NCI-H2029 treated with DMSO at 0.1 percent for 48 hours (cell line): Measurements from ENCODE around the gene RFX2.
"Not testable (repeated sequence)": the region's sequence is repeated elsewhere in the genome, so short reads cannot be mapped to it uniquely, and the experiment has no call there.

Source experiments
- DNase-seq: peaks from one replicate; lab custom pipeline; 2025; lab: John Stamatoyannopoulos, UW

RFX2 gene

GRCh38 chr19:6038634-6039405, 71.5 kb downstream of the RFX2 start:
- no peak for DNase-seq

- DNase-seq: no peak
These were observed 75.3 kb downstream of the RFX2 start for GRCh38 chr19:6035026-6035425.

GRCh38 chr19:6034512-6034911, 75.8 kb downstream of the RFX2 start:
- no peak for DNase-seq

- no peak for DNase-seq
These were observed 76.5 kb downstream of the RFX2 start for GRCh38 chr19:6033744-6034264.

GRCh38 chr19:6032827-6033226, 77.5 kb downstream of the RFX2 start:
- DNase-seq: no peak

- no peak for DNase-seq
These were observed 77.9 kb downstream of the RFX2 start for GRCh38 chr19:6032381-6032780.

- DNase-seq: no peak
These were observed 80.1 kb downstream of the RFX2 start for GRCh38 chr19:6030214-6030507.

- DNase-seq: no peak
These were observed 83.7 kb downstream of the RFX2 start for GRCh38 chr19:6026390-6027227.

GRCh38 chr19:6024756-6025155, 85.5 kb downstream of the RFX2 start:
- DNase-seq: not testable (repeated sequence)

GRCh38 chr19:6023936-6024335, 86.4 kb downstream of the RFX2 start:
- DNase-seq: no peak

GRCh38 chr19:6023085-6023682, 87.1 kb downstream of the RFX2 start:
- no peak for DNase-seq

GRCh38 chr19:6022570-6023064, 87.7 kb downstream of the RFX2 start:
- DNase-seq: no peak

GRCh38 chr19:6021878-6022569, 88.3 kb downstream of the RFX2 start:
- peak; percentile 27 for DNase-seq

- DNase-seq: peak; percentile 77
These were observed 89.1 kb downstream of the RFX2 start for GRCh38 chr19:6020972-6021805.

GRCh38 chr19:6020166-6020882, 90.0 kb downstream of the RFX2 start:
- peak; percentile 86 for DNase-seq

GRCh38 chr19:6018786-6019185, 91.5 kb downstream of the RFX2 start:
- DNase-seq: no peak

- DNase-seq: no peak
These were observed 92.7 kb downstream of the RFX2 start for GRCh38 chr19:6017576-6017975.

GRCh38 chr19:6015841-6016545, 94.3 kb downstream of the RFX2 start:
- DNase-seq: no peak

- DNase-seq: no peak
These were observed 95.7 kb downstream of the RFX2 start for GRCh38 chr19:6014551-6015135.
